Esophagus muscularis mucosa (tissue), 3 donors: ENCODE measurements around the gene LSM14B.

ENCODE experiments used
- CTCF ChIP-seq, 3 experiments: fragments of 200-600 bp in 2 of 3; fragments of 450-650 bp in 1 of 3; sonication (generic) in 2 of 3; IDR thresholded peaks; one replicate each; pipeline ENCODE4 v1.5.1; 2017 to 2019; ENCODE audit warnings: antibody characterized with exemption in 3 of 3, mild to moderate bottlenecking in 2 of 3, moderate library complexity in 1 of 3
- EP300 ChIP-seq: sonication (generic); formaldehyde crosslinking; IDR thresholded peaks from one replicate; pipeline ENCODE4 v1.6.1; 2017; ENCODE audit warnings: antibody characterized with exemption

- no peak for TF ChIP-seq EP300
- TF ChIP-seq CTCF (IDR thresholded peaks at IDR 0.05) = no peak
These were observed 16.6 kb downstream of the LSM14B start for GRCh38 chr20:62138912-62139311.
